ENCODE measurements around the gene ABHD6.

ABHD6 gene

DNA sequence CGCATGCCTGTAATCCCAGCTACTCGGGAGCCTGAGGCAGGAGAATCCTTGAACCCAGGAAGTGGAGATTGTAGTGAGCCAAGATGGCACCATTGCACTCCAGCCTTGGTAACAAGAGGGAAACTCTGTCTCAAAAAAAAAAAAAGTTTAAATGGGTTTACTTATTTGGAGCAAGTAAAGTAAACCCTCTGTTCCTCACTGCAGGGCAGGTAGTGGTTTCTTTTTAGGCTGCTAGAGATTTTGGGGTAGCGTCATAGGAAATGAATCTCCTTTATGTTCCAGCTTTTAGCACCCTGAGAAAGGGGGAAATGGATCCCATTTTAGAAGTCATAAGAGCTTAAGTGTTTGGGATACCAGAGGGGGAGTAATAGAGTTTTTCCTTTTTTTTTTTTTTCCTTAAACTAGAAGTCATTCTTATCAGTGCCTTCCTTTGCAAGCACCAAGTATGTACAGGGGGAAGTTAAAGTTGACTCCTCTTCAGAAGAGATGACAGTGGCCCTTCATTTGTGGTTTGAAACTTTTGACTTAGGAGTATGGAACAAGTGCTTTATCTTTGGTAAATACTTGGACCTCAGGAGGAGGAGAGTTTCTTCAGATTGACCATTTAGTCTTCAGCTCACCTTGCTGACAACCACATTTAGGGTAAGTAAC is 103.1 kb downstream of the ABHD6 start:
- no peak for DNase-seq (ENCODE audit: low read depth in 2 of 2, low spot score in 1 of 2)

DNA sequence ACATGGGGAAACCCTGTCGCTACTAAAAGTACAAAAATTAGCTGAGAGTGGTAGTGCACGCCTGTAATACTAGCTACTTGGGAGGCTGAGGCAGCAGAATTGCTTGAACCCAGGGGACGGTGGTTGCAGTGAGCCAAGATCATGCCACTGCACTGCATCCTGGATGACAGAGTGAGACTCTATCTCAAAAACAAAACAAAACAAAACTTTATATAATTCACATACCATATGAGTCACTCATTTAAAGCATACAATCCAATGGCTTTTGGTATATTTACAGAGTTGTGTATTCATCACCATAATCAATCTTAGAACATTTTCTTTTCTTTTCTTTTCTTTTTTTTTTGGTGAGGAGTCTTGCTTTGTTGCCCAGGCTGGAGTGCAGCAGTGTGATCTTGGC is 103.8 kb downstream of the ABHD6 start:
- no peak for DNase-seq (ENCODE audit: low read depth in 2 of 2, low spot score in 1 of 2)

DNA sequence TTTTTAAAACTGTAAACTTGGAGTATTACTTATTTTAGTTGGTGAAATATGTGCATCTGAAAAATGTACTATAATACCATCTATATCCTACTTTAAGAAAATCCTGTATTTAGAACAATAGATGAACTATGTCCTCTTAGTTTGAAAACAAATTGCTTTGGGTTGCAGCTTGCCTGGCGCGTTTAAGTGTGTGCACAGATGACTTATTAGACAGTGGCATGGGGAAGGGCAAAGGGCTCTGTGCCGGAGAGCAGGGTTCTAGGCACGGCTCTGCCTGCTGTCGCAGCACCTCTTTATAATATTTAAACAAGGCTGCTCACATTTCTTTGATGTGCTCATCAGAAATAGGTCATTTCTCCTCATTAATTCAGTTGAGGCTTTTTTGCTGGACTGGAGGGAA is 105.1 kb downstream of the ABHD6 start:
- no peak for DNase-seq (ENCODE audit: low read depth in 2 of 2, low spot score in 1 of 2)

Measured in stimulated activated CD8-positive, alpha-beta memory T cell treated with anti-CD3 and anti-CD28 coated beads, Interleukin-4, amount 100 ng/mL, for 4 hours (primary cell).